Panc1 (cell line): Measurements from ENCODE around the gene EPOP.

Experiments used
- POLR2AphosphoS5 ChIP-seq: IDR thresholded peaks from 2 replicates; pipeline ENCODE4 v1.6.1; 2012; ENCODE audit warnings: mild to moderate bottlenecking, low read depth, low read length, moderate library complexity
- SIN3A ChIP-seq: IDR thresholded peaks from 2 replicates; pipeline ENCODE4 v1.6.1; 2012; ENCODE audit warnings: low read depth, mild to moderate bottlenecking, low read length, moderate library complexity, borderline replicate concordance; ENCODE audit not compliant: insufficient read depth
- TCF7L2 ChIP-seq: IDR thresholded peaks from 2 replicates; pipeline ENCODE4 v1.6.1; 2011; ENCODE audit warnings: mild to moderate bottlenecking, low read depth, low read length, inconsistent platforms
- TF ChIP-seq, protein P1 (sequence below): fragments of 450-650 bp; IDR thresholded peaks from 2 replicates; pipeline ENCODE4 v1.5.1; 2017; ENCODE audit warnings: mild to moderate bottlenecking

GRCh38 chr17:38701504-38702165 lies 26.9 kb upstream of the EPOP start:
- TF ChIP-seq, protein P1, sequence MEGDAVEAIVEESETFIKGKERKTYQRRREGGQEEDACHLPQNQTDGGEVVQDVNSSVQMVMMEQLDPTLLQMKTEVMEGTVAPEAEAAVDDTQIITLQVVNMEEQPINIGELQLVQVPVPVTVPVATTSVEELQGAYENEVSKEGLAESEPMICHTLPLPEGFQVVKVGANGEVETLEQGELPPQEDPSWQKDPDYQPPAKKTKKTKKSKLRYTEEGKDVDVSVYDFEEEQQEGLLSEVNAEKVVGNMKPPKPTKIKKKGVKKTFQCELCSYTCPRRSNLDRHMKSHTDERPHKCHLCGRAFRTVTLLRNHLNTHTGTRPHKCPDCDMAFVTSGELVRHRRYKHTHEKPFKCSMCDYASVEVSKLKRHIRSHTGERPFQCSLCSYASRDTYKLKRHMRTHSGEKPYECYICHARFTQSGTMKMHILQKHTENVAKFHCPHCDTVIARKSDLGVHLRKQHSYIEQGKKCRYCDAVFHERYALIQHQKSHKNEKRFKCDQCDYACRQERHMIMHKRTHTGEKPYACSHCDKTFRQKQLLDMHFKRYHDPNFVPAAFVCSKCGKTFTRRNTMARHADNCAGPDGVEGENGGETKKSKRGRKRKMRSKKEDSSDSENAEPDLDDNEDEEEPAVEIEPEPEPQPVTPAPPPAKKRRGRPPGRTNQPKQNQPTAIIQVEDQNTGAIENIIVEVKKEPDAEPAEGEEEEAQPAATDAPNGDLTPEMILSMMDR: no peak
- TF ChIP-seq TCF7L2: no peak
- no peak for TF ChIP-seq POLR2AphosphoS5
- TF ChIP-seq SIN3A: no peak
